Heart left ventricle (tissue), 16 donors: ENCODE results near the gene ANO2. TPM values are rescaled to one million over a fixed set of nuclear protein-coding genes. Genes with fewer than 3 reads are reported as not detected.

Experiments used
- ATAC-seq, 4 donors: fragments of 200-7000 bp; cut with Tn5 transposase; one replicate each; pipeline ENCODE4 v1.9.1; 2020 to 2022; ENCODE audit warnings: moderate library complexity in 4 of 4, mild to moderate bottlenecking in 3 of 4, moderate number of reproducible peaks in 1 of 4
- DNase-seq, 5 donors: peaks; one replicate each; pipeline ENCODE4 v3.0.0-alpha.2; 2020
- H3K27ac ChIP-seq, 12 donors: fragments of 200-600 bp; sonication (generic) in 4 of 12; one replicate each; pipeline versions ENCODE4 v1.5.0 to v1.8.0; 2016 to 2022; ENCODE audit warnings: mild to moderate bottlenecking in 2 of 12
- H3K27me3 ChIP-seq, 9 donors: fragments of 200-600 bp; sonication (generic) in 2 of 9; one replicate each; pipeline versions ENCODE4 v1.5.1 to v1.8.0; 2016 to 2022; ENCODE audit warnings: mild to moderate bottlenecking in 3 of 9
- H3K36me3 ChIP-seq, 9 donors: fragments of 200-600 bp; sonication (generic) in 2 of 9; one replicate each; pipeline versions ENCODE4 v1.5.0 to v1.8.0; 2018 to 2022; ENCODE audit warnings: mild to moderate bottlenecking in 2 of 9
- H3K4me1 ChIP-seq, 12 donors: fragments of 200-600 bp; sonication (generic) in 4 of 12; one replicate each; pipeline versions ENCODE4 v1.5.0 to v1.8.0; 2016 to 2022; ENCODE audit warnings: mild to moderate bottlenecking in 3 of 12
- H3K4me3 ChIP-seq, 12 donors: fragments of 200-600 bp; sonication (generic) in 4 of 12; one replicate each; pipeline versions ENCODE4 v1.5.0 to v1.8.0; 2017 to 2022; ENCODE audit warnings: mild to moderate bottlenecking in 9 of 12, moderate library complexity in 4 of 12
- H3K9me3 ChIP-seq, 12 donors: fragments of 200-600 bp; sonication (generic) in 4 of 12; one replicate each; pipeline versions ENCODE4 v1.5.0 to v1.8.0; 2016 to 2022; ENCODE audit warnings: mild to moderate bottlenecking in 1 of 12
- CTCF ChIP-seq, 12 donors: fragments of 200-600 bp; sonication (generic) in 4 of 12; IDR thresholded peaks; one replicate each; pipeline versions ENCODE4 v1.5.0 to v1.8.0; 2018 to 2022; ENCODE audit warnings: antibody characterized with exemption in 12 of 12, mild to moderate bottlenecking in 5 of 12
- POLR2A ChIP-seq, 2 donors: fragments of 450-650 bp; IDR thresholded peaks; one replicate each; pipeline ENCODE4 v1.6.1; 2017; ENCODE audit warnings: antibody characterized with exemption in 2 of 2, mild to moderate bottlenecking in 2 of 2, moderate library complexity in 2 of 2
- WGBS, 4 donors: extraction: QIAGEN DNeasy Blood & Tissue Kit in 2 of 4; methylation state at CpG; one replicate each; pipeline versions ENCODE4 v1.1.5 to v1.1.7; 2013 to 2018; 5-methylcytosine and 5-hydroxymethylcytosine counted together
- intact Hi-C, 10 donors: fragments of 100-400 bp; cut with DNase I; formaldehyde crosslinking; loops; one replicate each; pipeline versions ENCODE4 v1.11.1 to v1.14.2; 2022
- polyA plus RNA-seq, 2 donors: library from polyadenylated mRNA; stranded (reverse); fragments of 200-250 nt; gene quantifications; one replicate each; pipeline ENCODE4 v1.2.3, GENCODE V29; 2013
- total RNA-seq, 9 donors: library from RNA; depleted of rRNA in 2 of 9; stranded (reverse); fragments of >200 nt in 2 of 9; fragmentation: NEBNext Ultra II Directional in 3 of 9; extraction: Animal tissue kit (Norgen Biotek cat#: 25700) in 3 of 9; gene quantifications; one replicate each; pipeline versions ENCODE4 v1.1.0 to v1.2.4, GENCODE V29; 2016 to 2023
- donor health status: ischemic (EF 13 %, LVEDD 7.1; RV severe dilation, severe dysfunction).
- donor health status: healthy with polysubstance abuse.
- donor health status: DM: no; HTN: yes; CAD: no.
- donor health status: DM: no; HTN: no; CAD: no.
- donor health status: ischemic (EF 25% LVEDD 6.9; RV normal size, moderate dysfunction).
- donor health status: ischemic (EF 25% LVEDD 5.7; RV mildly dilated, moderate dysfunction).
- donor health status: healthy.
- donor health status: DM: yes; HTN: yes; CAD: no.
- donor health status: ischemic (EF 35%, LVEDD 5.7; RV mildly dilated, moderate dysfunction).
- donor health status: nonischemic (EF 11% LVEDD 7.7; RV severe dilation, severe dysfunction).
- donor health status: DM: yes; HTN: yes; CAD: no.
- donor health status: PGD.
- donor health status: ischemic (EF 29% LVEDD 5.4; RV normal size, mild dysfunction).
- donor health status: nonischemic (EF 23%, LVEDD 6.1; RV moderate dilation, normal function).

The ANO2 gene
- total and polyA plus RNA-seq, 11 donors: 3.4 to 19.4 (median 9.4) TPM

- Histone ChIP-seq H3K4me3 (no peak overlapping the region), H3K27ac (no peak overlapping the region), H3K27me3 (no peaks in the 10 kb centered on the region), H3K4me1 (peaks cover 0 to 2% (median 0%) of the 10 kb centered on the region in 12 donors), H3K36me3 (no peaks in the 10 kb centered on the region), H3K9me3 (no peaks in the 10 kb centered on the region)
- DNase-seq (no peak), ATAC-seq (no peak)
- intact Hi-C loops: no loop called here
- TF ChIP-seq CTCF (IDR thresholded peaks at IDR 0.05): no peak
- no peak for TF ChIP-seq POLR2A (IDR thresholded peaks at IDR 0.05)
- WGBS, 4 donors: 66 to 87% (median 76%) methylated on average over 1 of the region's 1 CpG
Measured at GRCh38 chr12:5614256-5614655, 330.8 kb downstream of the ANO2 start.

GRCh38 chr12:5612556-5613410 is 332.3 kb downstream of the ANO2 start:
- Histone ChIP-seq H3K27me3 (no peaks in the 10 kb centered on the region), H3K4me3 (no peak overlapping the region), H3K27ac (no peak overlapping the region), H3K36me3 (no peaks in the 10 kb centered on the region), H3K9me3 (no peaks in the 10 kb centered on the region), H3K4me1 (peaks cover 0 to 2% (median 0%) of the 10 kb centered on the region in 12 donors)
- TF ChIP-seq CTCF (IDR thresholded peaks at IDR 0.05): no peak
- TF ChIP-seq POLR2A (IDR thresholded peaks at IDR 0.05): no peak
- intact Hi-C loops: no loop called here
- DNase-seq (no peak), ATAC-seq (peak in 1 of 4 donors; percentile 24)
- 68 to 83% (median 77%) methylated on average over 14 of the region's 14 CpGs for WGBS, 4 donors

- Histone ChIP-seq H3K36me3 (no peaks in the 10 kb centered on the region), H3K27me3 (no peaks in the 10 kb centered on the region), H3K4me1 (peaks cover 0 to 2% (median 0%) of the 10 kb centered on the region in 12 donors), H3K4me3 (no peak overlapping the region), H3K27ac (no peak overlapping the region), H3K9me3 (no peaks in the 10 kb centered on the region)
- DNase-seq (no peak), ATAC-seq (no peak)
- intact Hi-C loops: no loop called here
- TF ChIP-seq CTCF (IDR thresholded peaks at IDR 0.05): no peak
- TF ChIP-seq POLR2A (IDR thresholded peaks at IDR 0.05): no peak
- WGBS, 4 donors: 91 to 94% (median 92%) methylated on average over 5 of the region's 5 CpGs
Measured at GRCh38 chr12:5611162-5611561, 333.9 kb downstream of the ANO2 start.

- WGBS, 4 donors: 94 to 96% (median 95%) methylated on average over 4 of the region's 4 CpGs
- ATAC-seq: no peak
- TF ChIP-seq CTCF (IDR thresholded peaks at IDR 0.05) (no peak), POLR2A (IDR thresholded peaks at IDR 0.05) (no peak)
Measured at GRCh38 chr12:5599378-5599777, 345.7 kb downstream of the ANO2 start.

More at GRCh38 chr12:5599378-5599777, 345.7 kb downstream of the ANO2 start:
- Histone ChIP-seq H3K9me3 (no peaks in the 10 kb centered on the region), H3K4me3 (no peak overlapping the region), H3K27ac (no peak overlapping the region), H3K36me3 (no peaks in the 10 kb centered on the region), H3K27me3 (no peaks in the 10 kb centered on the region), H3K4me1 (no peaks in the 10 kb centered on the region)
- no peak for DNase-seq
- intact Hi-C loops: no loop called here
